Endothelial cell (in vitro differentiated cells): ENCODE results near the gene OR9Q1. TPM values are rescaled to one million over a fixed set of nuclear protein-coding genes. Genes with fewer than 3 reads are reported as not detected.

Experiments
- DNase-seq: peaks from one replicate; pipeline ENCODE4 v3.0.0; 2021; ENCODE audit warnings: low spot score
- H3K27ac Mint-ChIP-seq: one replicate; pipeline ENCODE4 v1.8.0; 2021; ENCODE audit warnings: mixed read lengths, inconsistent platforms; ENCODE audit not compliant: unreplicated experiment
- H3K27me3 Mint-ChIP-seq: one replicate; pipeline ENCODE4 v1.8.0; 2021; ENCODE audit warnings: mild to moderate bottlenecking, moderate library complexity, mixed read lengths, inconsistent platforms; ENCODE audit not compliant: unreplicated experiment
- H3K36me3 Mint-ChIP-seq: one replicate; pipeline ENCODE4 v1.8.0; 2021; ENCODE audit warnings: mild to moderate bottlenecking, low read depth, mixed read lengths, inconsistent platforms; ENCODE audit not compliant: unreplicated experiment
- H3K4me1 Mint-ChIP-seq: one replicate; pipeline ENCODE4 v1.8.0; 2021; ENCODE audit warnings: mild to moderate bottlenecking, mixed read lengths, inconsistent platforms; ENCODE audit not compliant: unreplicated experiment
- H3K4me3 Mint-ChIP-seq: one replicate; pipeline ENCODE4 v1.8.0; 2021; ENCODE audit warnings: mild to moderate bottlenecking, mixed read lengths, inconsistent platforms; ENCODE audit not compliant: unreplicated experiment
- H3K9me3 Mint-ChIP-seq: one replicate; pipeline ENCODE4 v1.8.0; 2021; ENCODE audit warnings: mixed read lengths, inconsistent platforms; ENCODE audit not compliant: unreplicated experiment
- CTCF ChIP-seq: fragments of 200-600 bp; sonication (generic); IDR thresholded peaks from one replicate; pipeline ENCODE4 v1.5.0; 2021; ENCODE audit warnings: antibody characterized with exemption; ENCODE audit not compliant: unreplicated experiment
- total RNA-seq: library from RNA; stranded (reverse); fragmentation: NEBNext Ultra II Directional; extraction: Animal tissue kit (Norgen Biotek cat#: 25700); gene quantifications from one replicate; pipeline ENCODE4 v1.2.1, GENCODE V29; 2021; ENCODE audit not compliant: unreplicated experiment

The OR9Q1 gene
- total RNA-seq, 1 donor from 2014 or later, result not detected

GRCh38 chr11:58135171-58135570 is 111.5 kb downstream of the OR9Q1 start:
- Mint-ChIP-seq H3K4me3 (no peak overlapping the region), H3K36me3 (no peaks in the 10 kb centered on the region), H3K4me1 (no peaks in the 10 kb centered on the region), H3K27me3 (no peaks in the 10 kb centered on the region), H3K9me3 (no peaks in the 10 kb centered on the region), H3K27ac (no peak overlapping the region)
- DNase-seq, result no peak
- TF ChIP-seq CTCF, result no peak

- H3K27me3 Mint-ChIP-seq, result peaks cover 1% of the 10 kb centered on the region
- no peak for DNase-seq
- H3K36me3 Mint-ChIP-seq, result no peaks in the 10 kb centered on the region
- H3K9me3 Mint-ChIP-seq, result no peaks in the 10 kb centered on the region
- no peaks in the 10 kb centered on the region for H3K4me1 Mint-ChIP-seq
- H3K27ac Mint-ChIP-seq, result no peak overlapping the region
- no peak overlapping the region for H3K4me3 Mint-ChIP-seq
- TF ChIP-seq CTCF, result no peak
Observed at GRCh38 chr11:58142761-58143160, 119.1 kb downstream of the OR9Q1 start.

- Mint-ChIP-seq H3K36me3 (no peaks in the 10 kb centered on the region), H3K27ac (no peak overlapping the region), H3K4me1 (no peaks in the 10 kb centered on the region), H3K9me3 (no peaks in the 10 kb centered on the region), H3K4me3 (no peak overlapping the region), H3K27me3 (peaks cover 2% of the 10 kb centered on the region)
- TF ChIP-seq CTCF, result no peak
- DNase-seq, result no peak
Observed at GRCh38 chr11:58152781-58153180, 129.1 kb downstream of the OR9Q1 start.

GRCh38 chr11:58164389-58164788 is 140.7 kb downstream of the OR9Q1 start:
- Mint-ChIP-seq H3K36me3 (no peaks in the 10 kb centered on the region), H3K9me3 (no peaks in the 10 kb centered on the region), H3K27me3 (no peaks in the 10 kb centered on the region), H3K27ac (no peak overlapping the region), H3K4me1 (no peaks in the 10 kb centered on the region), H3K4me3 (no peak overlapping the region)
- TF ChIP-seq CTCF, result no peak
- no peak for DNase-seq

GRCh38 chr11:58164990-58165389 is 141.3 kb downstream of the OR9Q1 start:
- DNase-seq, result no peak
- H3K27me3 Mint-ChIP-seq, result no peaks in the 10 kb centered on the region
- H3K4me3 Mint-ChIP-seq, result no peak overlapping the region
- H3K9me3 Mint-ChIP-seq, result no peaks in the 10 kb centered on the region
- no peak for TF ChIP-seq CTCF
- no peak overlapping the region for H3K27ac Mint-ChIP-seq
- H3K36me3 Mint-ChIP-seq, result no peaks in the 10 kb centered on the region
- H3K4me1 Mint-ChIP-seq, result no peaks in the 10 kb centered on the region
